Left ventricle myocardium inferior (tissue), 1 donor: ENCODE measurements around the gene NCLN. TPM values are rescaled to one million over a fixed set of nuclear protein-coding genes. Genes with fewer than 3 reads are reported as not detected.

ENCODE experiments used
- DNase-seq: peaks from one replicate; pipeline ENCODE4 v3.0.0-alpha.2; 2020
- H3K27ac ChIP-seq: fragments of 200-600 bp; replicated peaks from 2 replicates; pipeline ENCODE4 v1.8.0; 2021
- H3K27me3 ChIP-seq: fragments of 200-600 bp; 2 replicates; pipeline ENCODE4 v1.8.0; 2021; ENCODE audit warnings: low read depth
- H3K36me3 ChIP-seq: fragments of 200-600 bp; 2 replicates; pipeline ENCODE4 v1.8.0; 2021
- H3K4me1 ChIP-seq: fragments of 200-600 bp; 2 replicates; pipeline ENCODE4 v1.8.0; 2021
- H3K4me3 ChIP-seq: fragments of 200-600 bp; 2 replicates; pipeline ENCODE4 v1.8.0; 2021; ENCODE audit warnings: mild to moderate bottlenecking, moderate library complexity
- H3K9me3 ChIP-seq: fragments of 200-600 bp; replicated peaks from 2 replicates; pipeline ENCODE4 v1.8.0; 2021
- intact Hi-C: fragments of 100-400 bp; cut with micrococcal nuclease; formaldehyde crosslinking; loops from one replicate; pipeline ENCODE4 v1.11.0; 2022
- long read RNA-seq: library from polyadenylated mRNA; unstranded; transcript quantifications from one replicate; pipeline ENCODE4 v2.0.0, GENCODE V29; 2021
- total RNA-seq: library from RNA; stranded (reverse); fragmentation: NEBNext Ultra II Directional; extraction: Animal tissue kit (Norgen Biotek cat#: 25700); gene quantifications from one replicate; pipeline ENCODE4 v1.2.1, GENCODE V29; 2021
- TF ChIP-seq, protein P1 (sequence below): fragments of 200-600 bp; IDR thresholded peaks from 2 replicates; pipeline ENCODE4 v1.8.0; 2021; ENCODE audit warnings: antibody characterized with exemption, mild to moderate bottlenecking, borderline replicate concordance
- donor health status: DM: no; HTN: yes; CAD: no; lungs with severe emphysema.

The NCLN gene, protein sequence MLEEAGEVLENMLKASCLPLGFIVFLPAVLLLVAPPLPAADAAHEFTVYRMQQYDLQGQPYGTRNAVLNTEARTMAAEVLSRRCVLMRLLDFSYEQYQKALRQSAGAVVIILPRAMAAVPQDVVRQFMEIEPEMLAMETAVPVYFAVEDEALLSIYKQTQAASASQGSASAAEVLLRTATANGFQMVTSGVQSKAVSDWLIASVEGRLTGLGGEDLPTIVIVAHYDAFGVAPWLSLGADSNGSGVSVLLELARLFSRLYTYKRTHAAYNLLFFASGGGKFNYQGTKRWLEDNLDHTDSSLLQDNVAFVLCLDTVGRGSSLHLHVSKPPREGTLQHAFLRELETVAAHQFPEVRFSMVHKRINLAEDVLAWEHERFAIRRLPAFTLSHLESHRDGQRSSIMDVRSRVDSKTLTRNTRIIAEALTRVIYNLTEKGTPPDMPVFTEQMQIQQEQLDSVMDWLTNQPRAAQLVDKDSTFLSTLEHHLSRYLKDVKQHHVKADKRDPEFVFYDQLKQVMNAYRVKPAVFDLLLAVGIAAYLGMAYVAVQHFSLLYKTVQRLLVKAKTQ
- 28.3 TPM for total RNA-seq
- long read RNA-seq, full-length matches to known transcripts: 17 of 52 reads
- long read RNA-seq, partial matches to known transcripts: 20 of 52 reads
- long read RNA-seq, other reads (novel, unspliced or antisense): 15 of 52 reads

GRCh38 chr19:3185461-3186159 is at the start of gene NCLN:
TSS of gene NCLN (plus strand) at chr19:3185930. CDS start at chr19:3186031, 101 bp downstream.
- Histone ChIP-seq H3K4me3 (peak within 1 kb of the TSS; percentile 87), H3K4me1 (peaks cover 44% of the 10 kb centered on the region), H3K27ac (peak within 1 kb of the TSS; percentile 92), H3K36me3 (no peaks in the 10 kb centered on the region), H3K9me3 (no peaks in the 10 kb centered on the region), H3K27me3 (no peaks in the 10 kb centered on the region)
- intact Hi-C loops: no loop called here
- DNase-seq: peak; percentile 95
- TF ChIP-seq, protein P1, sequence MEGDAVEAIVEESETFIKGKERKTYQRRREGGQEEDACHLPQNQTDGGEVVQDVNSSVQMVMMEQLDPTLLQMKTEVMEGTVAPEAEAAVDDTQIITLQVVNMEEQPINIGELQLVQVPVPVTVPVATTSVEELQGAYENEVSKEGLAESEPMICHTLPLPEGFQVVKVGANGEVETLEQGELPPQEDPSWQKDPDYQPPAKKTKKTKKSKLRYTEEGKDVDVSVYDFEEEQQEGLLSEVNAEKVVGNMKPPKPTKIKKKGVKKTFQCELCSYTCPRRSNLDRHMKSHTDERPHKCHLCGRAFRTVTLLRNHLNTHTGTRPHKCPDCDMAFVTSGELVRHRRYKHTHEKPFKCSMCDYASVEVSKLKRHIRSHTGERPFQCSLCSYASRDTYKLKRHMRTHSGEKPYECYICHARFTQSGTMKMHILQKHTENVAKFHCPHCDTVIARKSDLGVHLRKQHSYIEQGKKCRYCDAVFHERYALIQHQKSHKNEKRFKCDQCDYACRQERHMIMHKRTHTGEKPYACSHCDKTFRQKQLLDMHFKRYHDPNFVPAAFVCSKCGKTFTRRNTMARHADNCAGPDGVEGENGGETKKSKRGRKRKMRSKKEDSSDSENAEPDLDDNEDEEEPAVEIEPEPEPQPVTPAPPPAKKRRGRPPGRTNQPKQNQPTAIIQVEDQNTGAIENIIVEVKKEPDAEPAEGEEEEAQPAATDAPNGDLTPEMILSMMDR: no peak

DNA sequence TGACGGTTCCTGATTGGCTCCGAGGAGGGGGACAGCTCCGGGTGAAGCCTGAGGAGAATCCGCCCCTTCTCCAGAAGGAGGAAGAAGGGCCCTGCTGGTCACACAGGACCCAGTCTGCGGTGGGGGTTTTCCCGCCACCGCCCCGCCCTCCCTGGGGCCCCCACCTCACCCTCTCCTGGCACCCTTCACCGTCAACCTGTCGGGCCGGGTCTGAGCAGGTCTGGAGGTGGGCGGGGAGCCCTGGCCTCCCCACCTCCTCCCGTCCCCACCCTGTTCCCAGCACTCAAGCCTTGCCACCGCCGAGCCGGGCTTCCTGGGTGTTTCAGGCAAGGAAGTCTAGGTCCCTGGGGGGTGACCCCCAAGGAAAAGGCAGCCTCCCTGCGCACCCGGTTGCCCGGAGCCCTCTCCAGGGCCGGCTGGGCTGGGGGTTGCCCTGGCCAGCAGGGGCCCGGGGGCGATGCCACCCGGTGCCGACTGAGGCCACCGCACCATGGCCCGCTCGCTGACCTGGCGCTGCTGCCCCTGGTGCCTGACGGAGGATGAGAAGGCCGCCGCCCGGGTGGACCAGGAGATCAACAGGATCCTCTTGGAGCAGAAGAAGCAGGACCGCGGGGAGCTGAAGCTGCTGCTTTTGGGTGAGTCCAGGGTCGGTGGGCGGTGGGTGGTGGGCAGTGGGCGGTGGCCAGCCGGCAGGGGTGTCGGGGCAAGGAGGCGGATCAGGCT is 49.6 kb upstream of the NCLN start, which contains the start of gene GNA15:
Gene GNA15 (plus strand): TSS at position 73 of the 723 bp plus-strand sequence. CDS start 418 bp downstream, at position 491.
- DNase-seq: no peak
- no peaks in the 10 kb centered on the region for H3K27me3 ChIP-seq
- H3K9me3 ChIP-seq: peaks cover 13% of the 10 kb centered on the region
- H3K4me3 ChIP-seq: peak within 1 kb of the TSS; percentile 47
- intact Hi-C loops: no loop called here
- H3K36me3 ChIP-seq: no peaks in the 10 kb centered on the region
- H3K27ac ChIP-seq: peak within 1 kb of the TSS; percentile 38
- TF ChIP-seq, protein P1: no peak
- peaks cover 18% of the 10 kb centered on the region for H3K4me1 ChIP-seq

DNA sequence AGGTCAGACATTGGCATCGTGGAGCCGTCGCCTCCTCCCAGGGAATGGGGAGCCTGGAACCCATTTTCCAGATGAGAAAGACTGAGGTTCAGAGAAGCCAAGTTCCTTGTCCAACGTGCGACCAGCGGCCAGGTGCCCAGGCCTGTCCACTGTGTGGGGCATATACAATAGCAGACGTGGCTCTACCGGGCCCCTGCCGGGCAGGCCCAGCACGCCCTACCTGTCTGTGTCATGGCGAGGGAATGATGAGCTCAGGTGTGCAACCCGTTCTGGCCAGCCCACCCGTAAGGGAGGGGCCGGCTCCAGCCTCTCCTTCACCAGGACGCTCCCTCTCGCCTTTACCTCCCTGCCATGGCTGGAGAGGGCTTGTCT is 49.1 kb upstream of the NCLN start:
- H3K27ac ChIP-seq: peak overlapping the region; percentile 38
- no peaks in the 10 kb centered on the region for H3K27me3 ChIP-seq
- intact Hi-C loops: no loop called here
- H3K4me3 ChIP-seq: peak overlapping the region; percentile 47
- H3K4me1 ChIP-seq: peaks cover 23% of the 10 kb centered on the region
- H3K9me3 ChIP-seq: peaks cover 13% of the 10 kb centered on the region
- TF ChIP-seq, protein P1: no peak
- H3K36me3 ChIP-seq: no peaks in the 10 kb centered on the region
- no peak for DNase-seq

- intact Hi-C loops: no loop called here
- Histone ChIP-seq H3K27me3 (no peaks in the 10 kb centered on the region), H3K27ac (peak overlapping the region; percentile 30), H3K9me3 (peaks cover 13% of the 10 kb centered on the region), H3K36me3 (no peaks in the 10 kb centered on the region), H3K4me1 (peaks cover 28% of the 10 kb centered on the region), H3K4me3 (peak overlapping the region; percentile 47)
- TF ChIP-seq, protein P1: no peak
- DNase-seq: no peak
Measured at GRCh38 chr19:3137119-3137518, 48.6 kb upstream of the NCLN start.

DNA sequence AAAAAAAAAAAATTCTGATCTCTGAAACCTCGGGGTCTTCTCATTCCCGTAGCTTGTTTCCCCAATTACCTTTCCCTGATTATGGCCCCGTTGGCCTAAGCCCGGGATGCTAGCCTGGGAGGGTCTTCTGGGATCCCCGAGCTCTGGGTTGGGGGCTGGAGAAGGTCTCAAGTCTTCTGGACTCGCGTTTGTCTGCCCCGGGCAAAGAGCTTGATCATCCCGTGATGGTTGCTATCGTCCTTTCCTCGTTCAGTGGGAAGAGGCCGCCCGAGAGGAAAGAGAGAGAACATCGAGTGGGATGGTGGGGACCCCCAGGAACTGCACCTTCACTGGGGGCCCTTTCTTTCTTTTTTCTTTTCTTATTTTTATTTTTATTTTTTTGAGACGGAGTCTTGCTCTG is 47.5 kb upstream of the NCLN start:
- intact Hi-C loops: no loop called here
- no peak for DNase-seq

More for the DNA sequence above, 47.5 kb upstream of the NCLN start:
- Histone ChIP-seq H3K27ac (no peak overlapping the region), H3K36me3 (no peaks in the 10 kb centered on the region), H3K9me3 (peaks cover 13% of the 10 kb centered on the region), H3K4me3 (no peak overlapping the region), H3K4me1 (peaks cover 33% of the 10 kb centered on the region), H3K27me3 (no peaks in the 10 kb centered on the region)
- TF ChIP-seq, protein P1: no peak
